A673 (cell line): Measurements from ENCODE around the gene GADL1. TPM values are rescaled to one million over a fixed set of nuclear protein-coding genes. Genes with fewer than 3 reads are reported as not detected.

Source experiments
- BruUV-seq: library from RNA; stranded (reverse); fragments of 400-500 nt; replicated peaks from 2 replicates; lab custom pipeline; 2021; lab: Mats Ljungman, UMichigan
- CTCF ChIA-PET: fragments of 300-600 bp; sonication (Branson Sonifier 250); formaldehyde crosslinking; loops from one replicate; lab custom pipeline; 2022; ENCODE audit warnings: antibody characterized with exemption; lab: Charles Lee
- POLR2A ChIA-PET: fragments of 300-600 bp; sonication (Branson Sonifier 250); formaldehyde crosslinking; loops from one replicate; lab custom pipeline; 2022; ENCODE audit warnings: antibody characterized with exemption; ENCODE audit not compliant: low non-redundant PET; lab: Charles Lee
- DNase-seq: peaks from one replicate; pipeline ENCODE4 v3.0.0-alpha.2; 2015; ENCODE audit warnings: low spot score
- H3K27ac ChIP-seq: fragments of 200-600 bp; sonication (generic); 2 replicates; pipeline ENCODE4 v1.5.1; 2016; ENCODE audit warnings: mixed run types, low read depth, mild to moderate bottlenecking, mixed read lengths, antibody characterized with exemption, low read length; ENCODE audit not compliant: poor library complexity, severe bottlenecking
- H3K27me3 ChIP-seq: fragments of 200-600 bp; sonication (generic); replicated peaks from 2 replicates; pipeline ENCODE4 v1.6.1; 2017; ENCODE audit warnings: mixed run types, low read depth, mild to moderate bottlenecking, mixed read lengths, antibody characterized with exemption, low read length; ENCODE audit not compliant: insufficient read depth, poor library complexity
- H3K36me3 ChIP-seq: fragments of 200-600 bp; sonication (generic); 2 replicates; pipeline ENCODE4 v1.6.1; 2016; ENCODE audit warnings: mixed run types, mild to moderate bottlenecking, mixed read lengths, antibody characterized with exemption, low read length; ENCODE audit not compliant: insufficient read depth, poor library complexity, severe bottlenecking
- H3K4me1 ChIP-seq: fragments of 200-600 bp; sonication (generic); 2 replicates; pipeline ENCODE4 v1.6.1; 2017; ENCODE audit warnings: mixed run types, mild to moderate bottlenecking, mixed read lengths, antibody characterized with exemption, low read length; ENCODE audit not compliant: insufficient read depth, poor library complexity, severe bottlenecking
- H3K4me3 ChIP-seq: fragments of 200-600 bp; sonication (generic); 2 replicates; pipeline ENCODE4 v1.5.1; 2016; ENCODE audit warnings: low read depth, mixed run types, mild to moderate bottlenecking, mixed read lengths, low read length; ENCODE audit not compliant: poor library complexity, severe bottlenecking
- H3K9me3 ChIP-seq: fragments of 200-600 bp; sonication (generic); 2 replicates; pipeline ENCODE4 v1.6.1; 2016; ENCODE audit warnings: mixed run types, low read depth, mild to moderate bottlenecking, mixed read lengths, antibody characterized with exemption, low read length; ENCODE audit not compliant: poor library complexity, severe bottlenecking
- EZH2 ChIP-seq: fragments of 200-600 bp; sonication (generic); IDR thresholded peaks from 2 replicates; pipeline ENCODE4 v1.6.1; 2017; ENCODE audit warnings: borderline replicate concordance, low read depth, mild to moderate bottlenecking, mixed read lengths, antibody characterized with exemption, low read length; ENCODE audit not compliant: poor library complexity, severe bottlenecking
- intact Hi-C: fragments of 100-400 bp; cut with micrococcal nuclease; formaldehyde crosslinking; loops from one replicate; pipeline ENCODE4 v1.10.0; 2022; ENCODE audit not compliant: unreplicated experiment
- total RNA-seq: library from RNA; stranded (reverse); gene quantifications from 2 replicates; pipeline ENCODE4 v1.2.3, GENCODE V29; 2021
- TF ChIP-seq, protein P1 (sequence below): fragments of 300-800, 200-600 bp; sonication (generic); conservative IDR thresholded peaks from 2 replicates; pipeline ENCODE4 v1.5.1; 2017; ENCODE audit warnings: low read depth, mild to moderate bottlenecking, antibody characterized with exemption, low read length, moderate library complexity, mixed read lengths

The GADL1 gene
- total RNA-seq, 1 experiment from 2014 or later, result 13.8 TPM

DNA sequence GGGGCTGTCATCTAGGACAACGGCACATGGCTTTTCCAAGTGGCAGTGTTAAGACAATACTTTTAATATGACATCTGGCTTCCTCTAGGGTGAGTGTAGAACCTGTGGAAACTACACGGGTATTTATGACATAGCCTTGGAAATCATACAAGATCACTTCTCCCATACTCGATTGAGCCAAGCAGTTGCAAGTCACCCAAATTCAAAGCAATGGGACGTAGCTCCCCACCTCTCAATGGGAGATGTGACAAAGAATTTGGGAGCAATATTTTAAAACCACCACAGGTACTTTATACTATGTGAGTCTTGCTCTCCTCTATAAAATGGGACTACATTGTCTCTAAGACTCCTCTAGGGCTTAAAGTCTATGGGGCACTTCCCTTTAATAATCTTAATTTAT lies 194.5 kb downstream of the GADL1 start:
- Histone ChIP-seq H3K27ac (no peak overlapping the region), H3K9me3 (peaks cover 8% of the 10 kb centered on the region), H3K27me3 (no peaks in the 10 kb centered on the region), H3K4me1 (peaks cover 9% of the 10 kb centered on the region), H3K4me3 (no peak overlapping the region), H3K36me3 (no peaks in the 10 kb centered on the region)
- ChIA-PET CTCF (no interaction called here), POLR2A (no interaction called here)
- no peak for DNase-seq
- no TSS peak for BruUV-seq
- intact Hi-C loops, result no loop called here
- TF ChIP-seq EZH2, result no peak
- TF ChIP-seq, protein P1, sequence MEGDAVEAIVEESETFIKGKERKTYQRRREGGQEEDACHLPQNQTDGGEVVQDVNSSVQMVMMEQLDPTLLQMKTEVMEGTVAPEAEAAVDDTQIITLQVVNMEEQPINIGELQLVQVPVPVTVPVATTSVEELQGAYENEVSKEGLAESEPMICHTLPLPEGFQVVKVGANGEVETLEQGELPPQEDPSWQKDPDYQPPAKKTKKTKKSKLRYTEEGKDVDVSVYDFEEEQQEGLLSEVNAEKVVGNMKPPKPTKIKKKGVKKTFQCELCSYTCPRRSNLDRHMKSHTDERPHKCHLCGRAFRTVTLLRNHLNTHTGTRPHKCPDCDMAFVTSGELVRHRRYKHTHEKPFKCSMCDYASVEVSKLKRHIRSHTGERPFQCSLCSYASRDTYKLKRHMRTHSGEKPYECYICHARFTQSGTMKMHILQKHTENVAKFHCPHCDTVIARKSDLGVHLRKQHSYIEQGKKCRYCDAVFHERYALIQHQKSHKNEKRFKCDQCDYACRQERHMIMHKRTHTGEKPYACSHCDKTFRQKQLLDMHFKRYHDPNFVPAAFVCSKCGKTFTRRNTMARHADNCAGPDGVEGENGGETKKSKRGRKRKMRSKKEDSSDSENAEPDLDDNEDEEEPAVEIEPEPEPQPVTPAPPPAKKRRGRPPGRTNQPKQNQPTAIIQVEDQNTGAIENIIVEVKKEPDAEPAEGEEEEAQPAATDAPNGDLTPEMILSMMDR, result no peak

DNA sequence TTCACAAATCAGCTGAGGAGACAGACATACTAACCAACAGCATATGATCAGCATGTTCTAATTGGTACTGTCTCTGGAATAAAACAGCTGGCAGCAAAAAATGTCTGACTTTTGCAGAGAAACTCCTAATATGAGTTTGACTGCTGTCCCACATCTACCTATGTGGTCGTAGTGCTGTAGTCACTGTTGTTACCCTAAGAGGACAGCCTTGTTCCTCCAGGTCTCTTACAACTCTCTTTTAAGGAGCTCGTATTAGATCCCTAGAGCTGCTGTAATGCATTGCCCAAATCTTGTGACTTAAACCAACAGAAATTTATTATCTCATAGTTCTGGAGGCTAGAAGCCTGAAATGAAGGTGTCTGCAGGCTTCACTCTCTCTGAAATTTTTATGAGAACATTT lies 195.9 kb downstream of the GADL1 start:
- BruUV-seq, result no TSS peak
- Histone ChIP-seq H3K27ac (no peak overlapping the region), H3K4me3 (no peak overlapping the region), H3K27me3 (no peaks in the 10 kb centered on the region), H3K4me1 (peaks cover 19% of the 10 kb centered on the region), H3K36me3 (no peaks in the 10 kb centered on the region), H3K9me3 (peaks cover 8% of the 10 kb centered on the region)
- CTCF ChIA-PET, result interaction anchor here (0.6 kb wide), 1 partner anchor 41 kb away, joined by 3 read pairs; no protein-coding TSS in a partner anchor
- intact Hi-C loops, result no loop called here
- POLR2A ChIA-PET, result interaction anchor here (0.6 kb wide), 1 partner anchor 664 kb away, joined by 3 read pairs; no protein-coding TSS in a partner anchor
- TF ChIP-seq EZH2, result no peak
- TF ChIP-seq, protein P1, result no peak
- no peak for DNase-seq

DNA sequence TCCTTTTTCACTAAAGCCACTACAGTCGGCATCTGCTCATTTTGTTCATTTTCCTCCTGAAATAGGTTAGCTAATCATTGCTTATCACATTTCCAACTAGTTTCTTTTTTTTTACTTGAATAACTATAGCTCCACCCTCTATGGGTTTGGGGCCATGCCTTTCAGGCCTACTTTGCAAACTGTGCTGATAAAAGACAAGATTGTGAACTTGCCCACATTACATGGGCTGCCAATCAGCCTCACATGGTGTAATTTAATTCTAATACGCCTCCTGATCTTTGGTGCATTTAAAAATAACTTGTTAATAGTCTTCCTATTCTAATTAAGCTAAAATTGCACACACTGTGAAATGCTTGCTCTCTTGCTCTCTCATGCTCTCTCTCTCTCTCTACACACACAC lies 197.6 kb downstream of the GADL1 start:
- BruUV-seq, result no TSS peak
- no peak for DNase-seq
- H3K4me3 ChIP-seq, result no peak overlapping the region
- H3K36me3 ChIP-seq, result no peaks in the 10 kb centered on the region
- no peak overlapping the region for H3K27ac ChIP-seq
- ChIA-PET POLR2A (no interaction called here), CTCF (interaction anchor here (0.8 to 0.9 kb wide), 2 partner anchors 68 to 487 kb away, joined by 4 to 5 read pairs; no protein-coding TSS in a partner anchor)
- H3K9me3 ChIP-seq, result no peaks in the 10 kb centered on the region
- TF ChIP-seq EZH2, result no peak
- TF ChIP-seq, protein P1, result no peak
- H3K27me3 ChIP-seq, result no peaks in the 10 kb centered on the region
- intact Hi-C loops, result no loop called here
- H3K4me1 ChIP-seq, result peaks cover 35% of the 10 kb centered on the region
